Measurements from ENCODE around the gene ITGA2.

DNA sequence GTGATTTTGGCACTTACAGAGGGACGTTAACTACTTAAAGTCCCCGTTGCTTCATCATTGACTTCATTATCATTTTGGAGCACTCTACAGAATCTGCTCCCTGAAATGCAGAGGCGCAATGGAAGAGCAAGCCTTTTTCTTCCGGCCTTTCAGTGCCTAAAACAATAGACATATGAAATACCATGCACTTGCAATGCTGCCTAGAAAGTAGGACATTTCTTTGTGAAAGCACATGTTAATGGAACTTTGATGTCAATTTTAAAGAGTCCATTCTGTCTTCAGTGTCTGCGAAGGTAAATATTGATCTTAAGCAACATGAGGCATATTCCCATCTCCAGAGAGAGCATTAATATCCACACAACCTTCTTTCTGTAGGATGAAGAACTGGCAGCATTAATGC, 36.3 kb downstream of the ITGA2 start:
- TF ChIP-seq CTCF (IDR thresholded peaks at IDR 0.05; ENCODE audit: poor library complexity, severe bottlenecking) (no peak), TAF1 (IDR thresholded peaks at IDR 0.05; ENCODE audit: low read depth) (no peak), EZH2 (IDR thresholded peaks at IDR 0.05; ENCODE audit: borderline replicate concordance, insufficient read depth, low read length, poor library complexity, severe bottlenecking) (no peak), POLR2AphosphoS5 (IDR thresholded peaks at IDR 0.05) (peak; percentile 28)
- TF ChIP-seq, protein P1, sequence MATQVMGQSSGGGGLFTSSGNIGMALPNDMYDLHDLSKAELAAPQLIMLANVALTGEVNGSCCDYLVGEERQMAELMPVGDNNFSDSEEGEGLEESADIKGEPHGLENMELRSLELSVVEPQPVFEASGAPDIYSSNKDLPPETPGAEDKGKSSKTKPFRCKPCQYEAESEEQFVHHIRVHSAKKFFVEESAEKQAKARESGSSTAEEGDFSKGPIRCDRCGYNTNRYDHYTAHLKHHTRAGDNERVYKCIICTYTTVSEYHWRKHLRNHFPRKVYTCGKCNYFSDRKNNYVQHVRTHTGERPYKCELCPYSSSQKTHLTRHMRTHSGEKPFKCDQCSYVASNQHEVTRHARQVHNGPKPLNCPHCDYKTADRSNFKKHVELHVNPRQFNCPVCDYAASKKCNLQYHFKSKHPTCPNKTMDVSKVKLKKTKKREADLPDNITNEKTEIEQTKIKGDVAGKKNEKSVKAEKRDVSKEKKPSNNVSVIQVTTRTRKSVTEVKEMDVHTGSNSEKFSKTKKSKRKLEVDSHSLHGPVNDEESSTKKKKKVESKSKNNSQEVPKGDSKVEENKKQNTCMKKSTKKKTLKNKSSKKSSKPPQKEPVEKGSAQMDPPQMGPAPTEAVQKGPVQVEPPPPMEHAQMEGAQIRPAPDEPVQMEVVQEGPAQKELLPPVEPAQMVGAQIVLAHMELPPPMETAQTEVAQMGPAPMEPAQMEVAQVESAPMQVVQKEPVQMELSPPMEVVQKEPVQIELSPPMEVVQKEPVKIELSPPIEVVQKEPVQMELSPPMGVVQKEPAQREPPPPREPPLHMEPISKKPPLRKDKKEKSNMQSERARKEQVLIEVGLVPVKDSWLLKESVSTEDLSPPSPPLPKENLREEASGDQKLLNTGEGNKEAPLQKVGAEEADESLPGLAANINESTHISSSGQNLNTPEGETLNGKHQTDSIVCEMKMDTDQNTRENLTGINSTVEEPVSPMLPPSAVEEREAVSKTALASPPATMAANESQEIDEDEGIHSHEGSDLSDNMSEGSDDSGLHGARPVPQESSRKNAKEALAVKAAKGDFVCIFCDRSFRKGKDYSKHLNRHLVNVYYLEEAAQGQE (IDR thresholded peaks at IDR 0.05; ENCODE audit: borderline replicate concordance), result no peak
